Measurements from ENCODE around the gene DDX41. TPM values are rescaled to one million over a fixed set of nuclear protein-coding genes. Genes with fewer than 3 reads are reported as not detected.

The DDX41 gene
- polyA plus RNA-seq, 1 donor, result 45.8 TPM

GRCh38 chr5:177467436-177467835 lies 49.3 kb downstream of the DDX41 start:
- DNase-seq, result no peak

GRCh38 chr5:177466861-177467260 lies 49.9 kb downstream of the DDX41 start:
- no peak for DNase-seq

DNA sequence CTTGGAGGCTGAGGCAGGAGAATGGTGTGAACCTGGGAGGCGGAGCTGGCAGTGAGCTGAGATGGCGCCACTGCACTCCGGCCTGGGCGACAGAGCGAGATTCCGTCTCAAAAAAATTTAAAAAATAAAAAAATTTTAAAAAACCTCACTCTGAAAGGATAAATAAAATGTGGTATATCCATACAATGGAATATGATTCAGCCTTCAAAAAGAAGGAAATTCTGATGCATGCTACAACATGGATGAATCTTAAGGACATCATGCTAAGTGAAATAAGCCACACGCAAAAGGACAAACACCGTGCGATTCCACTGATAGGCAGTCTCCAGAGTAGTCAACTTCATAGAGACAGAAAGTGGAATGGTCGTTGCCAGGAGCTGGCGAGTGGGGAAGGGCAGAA lies 51.7 kb downstream of the DDX41 start:
- no peak for DNase-seq

GRCh38 chr5:177462021-177462670 lies 54.6 kb downstream of the DDX41 start:
- no peak for DNase-seq

Other genes with a start within 250 kb of the DDX41 start
- gene RAB24, start 213.2 kb downstream of the DDX41 start, polyA plus RNA-seq (ENCODE audit: insufficient read length), result 23.0 TPM
- 79.7 TPM for gene PRELID1, start 213.2 kb downstream of the DDX41 start, polyA plus RNA-seq (ENCODE audit: insufficient read length)
- gene MXD3, start 205.1 kb downstream of the DDX41 start, polyA plus RNA-seq (ENCODE audit: insufficient read length), result 20.3 TPM
- gene LMAN2, start 165.3 kb downstream of the DDX41 start, polyA plus RNA-seq (ENCODE audit: insufficient read length), result 76.5 TPM
- gene RGS14, start 159.0 kb downstream of the DDX41 start, polyA plus RNA-seq (ENCODE audit: insufficient read length), result 17.7 TPM
- not detected for gene SLC34A1, start 132.5 kb downstream of the DDX41 start, polyA plus RNA-seq (ENCODE audit: insufficient read length)
- gene PFN3, start 116.3 kb downstream of the DDX41 start, polyA plus RNA-seq (ENCODE audit: insufficient read length), result not detected
- 0.41 TPM for gene F12, start 107.4 kb downstream of the DDX41 start, polyA plus RNA-seq (ENCODE audit: insufficient read length)
- 17.7 TPM for gene GRK6, start 90.3 kb downstream of the DDX41 start, polyA plus RNA-seq (ENCODE audit: insufficient read length)
- 0.96 TPM for gene PRR7, start 70.1 kb downstream of the DDX41 start, polyA plus RNA-seq (ENCODE audit: insufficient read length)
- gene DBN1, start 43.3 kb downstream of the DDX41 start, polyA plus RNA-seq (ENCODE audit: insufficient read length), result 280 TPM
- 326 TPM for gene PDLIM7, start 19.4 kb downstream of the DDX41 start, polyA plus RNA-seq (ENCODE audit: insufficient read length)
- gene DOK3, start 7.1 kb downstream of the DDX41 start, polyA plus RNA-seq (ENCODE audit: insufficient read length), result 9.8 TPM
- gene FAM193B, start 37.6 kb upstream of the DDX41 start, polyA plus RNA-seq (ENCODE audit: insufficient read length), result 59.9 TPM
- 114 TPM for gene TMED9, start 75.2 kb upstream of the DDX41 start, polyA plus RNA-seq (ENCODE audit: insufficient read length)
- 20.7 TPM for gene B4GALT7, start 83.2 kb upstream of the DDX41 start, polyA plus RNA-seq (ENCODE audit: insufficient read length)